ENCODE results near the gene CMAS.

GRCh38 chr12:22002430-22002829 is 43.6 kb upstream of the CMAS start:
- TF ChIP-seq POLR2AphosphoS5 (IDR thresholded peaks at IDR 0.05; ENCODE audit: low read depth, low read length), result no peak
- no peak for TF ChIP-seq MAX (IDR thresholded peaks at IDR 0.05)
- no peak for TF ChIP-seq CTCF (IDR thresholded peaks at IDR 0.05 in 2 of 3, conservative IDR thresholded peaks at IDR 0.05 in 1 of 3; ENCODE audit: borderline replicate concordance in 1 of 3, insufficient read depth in 1 of 3, low read depth in 2 of 3, low read length in 2 of 3)
- no peak for TF ChIP-seq JUND (IDR thresholded peaks at IDR 0.05)
- no peak for TF ChIP-seq POLR2A (IDR thresholded peaks at IDR 0.05; ENCODE audit: borderline replicate concordance, extremely low read depth, insufficient read depth, insufficient read length)
- no peak for TF ChIP-seq EZH2 (IDR thresholded peaks at IDR 0.05)

All from HCT116 (cell line).